Spleen (tissue), 7 donors: Measurements from ENCODE around the gene NEURL1.

Source experiments
- POLR2AphosphoS5 ChIP-seq, 3 donors: sonication (generic); formaldehyde crosslinking; IDR thresholded peaks; one replicate each; pipeline ENCODE4 v1.5.1; 2017; ENCODE audit warnings: antibody characterized with exemption in 3 of 3
- TF ChIP-seq, protein P1 (sequence below), 11 experiments: fragments of 200-600 bp in 7 of 11; fragments of 450-650 bp in 4 of 11; sonication (generic) in 4 of 11; IDR thresholded peaks in 8 of 11; conservative IDR thresholded peaks in 3 of 11; 1 replicate in 7 of 11; 2 replicates in 4 of 11; pipeline versions ENCODE4 v1.4.0 to v1.8.0; 2016 to 2021; ENCODE audit warnings: antibody characterized with exemption in 11 of 11, inconsistent platforms in 4 of 11, mild to moderate bottlenecking in 1 of 11
- donor health status: DM: no; HTN: no; CAD: no; lungs with moderate emphysema.
- donor health status: DM: no; HTN: no; CAD: no.
- donor health status: DM: no; HTN: no; CAD: no.

DNA sequence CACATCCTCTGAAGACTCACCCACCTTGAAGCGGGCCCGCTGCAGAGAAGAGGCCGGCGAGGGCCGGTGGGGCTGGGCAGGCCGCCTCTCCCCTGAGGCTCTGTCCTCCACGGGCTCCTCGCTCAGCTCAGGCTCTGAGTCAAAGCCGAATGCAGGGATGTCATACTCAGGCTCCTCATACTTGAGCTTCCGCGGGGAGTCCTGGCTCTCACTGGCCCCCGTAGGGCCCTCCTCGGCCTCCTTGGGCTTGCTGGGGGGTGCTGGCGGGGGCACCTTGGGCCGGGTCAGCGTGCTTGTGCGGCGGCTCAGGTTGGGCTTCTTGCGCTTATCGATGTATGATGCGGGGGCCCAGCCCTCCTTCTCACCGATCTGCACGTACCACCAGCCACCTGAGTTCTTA lies 109.9 kb downstream of the NEURL1 start:
- TF ChIP-seq, protein P1, sequence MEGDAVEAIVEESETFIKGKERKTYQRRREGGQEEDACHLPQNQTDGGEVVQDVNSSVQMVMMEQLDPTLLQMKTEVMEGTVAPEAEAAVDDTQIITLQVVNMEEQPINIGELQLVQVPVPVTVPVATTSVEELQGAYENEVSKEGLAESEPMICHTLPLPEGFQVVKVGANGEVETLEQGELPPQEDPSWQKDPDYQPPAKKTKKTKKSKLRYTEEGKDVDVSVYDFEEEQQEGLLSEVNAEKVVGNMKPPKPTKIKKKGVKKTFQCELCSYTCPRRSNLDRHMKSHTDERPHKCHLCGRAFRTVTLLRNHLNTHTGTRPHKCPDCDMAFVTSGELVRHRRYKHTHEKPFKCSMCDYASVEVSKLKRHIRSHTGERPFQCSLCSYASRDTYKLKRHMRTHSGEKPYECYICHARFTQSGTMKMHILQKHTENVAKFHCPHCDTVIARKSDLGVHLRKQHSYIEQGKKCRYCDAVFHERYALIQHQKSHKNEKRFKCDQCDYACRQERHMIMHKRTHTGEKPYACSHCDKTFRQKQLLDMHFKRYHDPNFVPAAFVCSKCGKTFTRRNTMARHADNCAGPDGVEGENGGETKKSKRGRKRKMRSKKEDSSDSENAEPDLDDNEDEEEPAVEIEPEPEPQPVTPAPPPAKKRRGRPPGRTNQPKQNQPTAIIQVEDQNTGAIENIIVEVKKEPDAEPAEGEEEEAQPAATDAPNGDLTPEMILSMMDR (IDR thresholded peaks at IDR 0.05 in 8 of 11, conservative IDR thresholded peaks at IDR 0.05 in 3 of 11) = no peak
- TF ChIP-seq POLR2AphosphoS5 (IDR thresholded peaks at IDR 0.05) = no peak
